CD4-positive, alpha-beta memory T cell (primary cell): ENCODE measurements around the gene ABHD1. TPM values are rescaled to one million over a fixed set of nuclear protein-coding genes. Genes with fewer than 3 reads are reported as not detected.

Experiments used
- CTCF ChIA-PET: fragments of 350-600 bp; sonication (Branson Sonifier 250); formaldehyde crosslinking; loops from one replicate; lab custom pipeline; 2021; ENCODE audit warnings: inconsistent platforms; ENCODE audit not compliant: partially characterized antibody; lab: Charles Lee
- POLR2A ChIA-PET: fragments of 350-600 bp; sonication (Branson Sonifier 250); formaldehyde crosslinking; loops from one replicate; lab custom pipeline; 2021; ENCODE audit not compliant: partially characterized antibody; lab: Charles Lee
- DNase-seq, 5 donors: peaks; one replicate each; pipeline versions ENCODE4 v3.0.0 to v3.0.0-alpha.2; 2020 to 2022; ENCODE audit warnings: mixed read lengths in 1 of 5
- H3K27ac ChIP-seq: one replicate; pipeline ENCODE4 v1.7.0; 2013; ENCODE audit warnings: low read depth, low read length
- H3K27me3 ChIP-seq: 2 replicates; pipeline ENCODE4 v1.7.0; 2013; ENCODE audit warnings: mild to moderate bottlenecking, low read length, moderate library complexity; ENCODE audit not compliant: insufficient read depth
- H3K36me3 ChIP-seq: 2 replicates; pipeline ENCODE4 v1.7.0; 2013; ENCODE audit warnings: mild to moderate bottlenecking, low read length, moderate library complexity; ENCODE audit not compliant: insufficient read depth
- H3K4me1 ChIP-seq: 2 replicates; pipeline ENCODE4 v1.7.0; 2013; ENCODE audit warnings: mild to moderate bottlenecking, low read length, moderate library complexity; ENCODE audit not compliant: insufficient read depth
- H3K4me3 ChIP-seq, 2 donors: one replicate each; pipeline ENCODE4 v1.7.0; 2013; ENCODE audit warnings: low read length in 2 of 2, mild to moderate bottlenecking in 1 of 2
- H3K9me3 ChIP-seq, 2 donors: one replicate each; pipeline ENCODE4 v1.7.0; 2013; ENCODE audit warnings: low read length in 2 of 2, control low read depth in 1 of 2; ENCODE audit not compliant: control insufficient read depth in 1 of 2
- H3K27ac Mint-ChIP-seq, 7 donors: one replicate each; pipeline ENCODE4 v1.8.0; 2020 to 2021; ENCODE audit warnings: mixed read lengths in 7 of 7, mild to moderate bottlenecking in 6 of 7, inconsistent platforms in 3 of 7, moderate library complexity in 3 of 7
- H3K27me3 Mint-ChIP-seq, 2 donors: one replicate each; pipeline ENCODE4 v1.8.0; 2020 to 2021; ENCODE audit warnings: mixed read lengths in 2 of 2
- H3K36me3 Mint-ChIP-seq, 2 donors: one replicate each; pipeline ENCODE4 v1.8.0; 2020 to 2021; ENCODE audit warnings: mixed read lengths in 2 of 2, inconsistent platforms in 1 of 2, mild to moderate bottlenecking in 1 of 2
- H3K4me1 Mint-ChIP-seq, 4 donors: one replicate each; pipeline ENCODE4 v1.8.0; 2020 to 2021; ENCODE audit warnings: mixed read lengths in 4 of 4, mild to moderate bottlenecking in 1 of 4
- H3K4me3 Mint-ChIP-seq, 8 donors: one replicate each; pipeline ENCODE4 v1.8.0; 2020 to 2021; ENCODE audit warnings: mixed read lengths in 8 of 8, mild to moderate bottlenecking in 7 of 8, moderate library complexity in 6 of 8, inconsistent platforms in 3 of 8
- H3K9me3 Mint-ChIP-seq, 8 donors: one replicate each; pipeline ENCODE4 v1.8.0; 2020 to 2021; ENCODE audit warnings: mixed read lengths in 8 of 8, mild to moderate bottlenecking in 5 of 8, inconsistent platforms in 3 of 8, moderate library complexity in 1 of 8
- intact Hi-C: fragments of 100-400 bp; cut with micrococcal nuclease; formaldehyde crosslinking; loops from one replicate; pipeline ENCODE4 v1.15.1; 2023
- polyA plus RNA-seq, 2 donors: library from polyadenylated mRNA; unstranded; fragments of 300-500 nt; fragmentation: Illumina TruSeq; gene quantifications; one replicate each; pipeline ENCODE4 v1.2.3, GENCODE V29; 2021
- total RNA-seq, 2 experiments: library from RNA; stranded (reverse); gene quantifications; one replicate each; pipeline ENCODE4 v1.2.3, GENCODE V29; 2021

ABHD1 gene
- total and polyA plus RNA-seq, 4 experiments from 2014 or later, result 0.49 to 2.1 (median 1.2) TPM

- Mint-ChIP-seq H3K9me3 (no peaks in the 10 kb centered on the region), H3K36me3 (peaks cover 0 to 2% of the 10 kb centered on the region in 2 donors), H3K4me1 (peaks cover 17 to 45% (median 31%) of the 10 kb centered on the region in 4 donors), H3K4me3 (no peak overlapping the region), H3K27ac (no peak overlapping the region), H3K27me3 (peaks cover 0 to under 1% of the 10 kb centered on the region in 2 donors)
- Histone ChIP-seq H3K36me3 (no peaks in the 10 kb centered on the region), H3K27ac (no peak overlapping the region), H3K9me3 (no peaks in the 10 kb centered on the region), H3K4me3 (no peak overlapping the region), H3K4me1 (peaks cover 41% of the 10 kb centered on the region), H3K27me3 (no peaks in the 10 kb centered on the region)
- intact Hi-C loops, result no loop called here
- DNase-seq, result no peak
- CTCF ChIA-PET, result interaction anchor here (1.5 to 8.4 kb wide), 3 partner anchors 10 to 32 kb away, joined by 5 to 46 read pairs (median 7); partner anchors contain the start of genes AGBL5 and OST4
- POLR2A ChIA-PET, result interaction anchor here (0.6 to 18.9 kb wide), 7 partner anchors 11 to 346 kb away, joined by 3 to 402 read pairs (median 5); partner anchors contain the start of genes AGBL5, ATRAID, NRBP1 and OST4
Observed at GRCh38 chr2:27082773-27083409, 40.7 kb upstream of the ABHD1 start.

DNA sequence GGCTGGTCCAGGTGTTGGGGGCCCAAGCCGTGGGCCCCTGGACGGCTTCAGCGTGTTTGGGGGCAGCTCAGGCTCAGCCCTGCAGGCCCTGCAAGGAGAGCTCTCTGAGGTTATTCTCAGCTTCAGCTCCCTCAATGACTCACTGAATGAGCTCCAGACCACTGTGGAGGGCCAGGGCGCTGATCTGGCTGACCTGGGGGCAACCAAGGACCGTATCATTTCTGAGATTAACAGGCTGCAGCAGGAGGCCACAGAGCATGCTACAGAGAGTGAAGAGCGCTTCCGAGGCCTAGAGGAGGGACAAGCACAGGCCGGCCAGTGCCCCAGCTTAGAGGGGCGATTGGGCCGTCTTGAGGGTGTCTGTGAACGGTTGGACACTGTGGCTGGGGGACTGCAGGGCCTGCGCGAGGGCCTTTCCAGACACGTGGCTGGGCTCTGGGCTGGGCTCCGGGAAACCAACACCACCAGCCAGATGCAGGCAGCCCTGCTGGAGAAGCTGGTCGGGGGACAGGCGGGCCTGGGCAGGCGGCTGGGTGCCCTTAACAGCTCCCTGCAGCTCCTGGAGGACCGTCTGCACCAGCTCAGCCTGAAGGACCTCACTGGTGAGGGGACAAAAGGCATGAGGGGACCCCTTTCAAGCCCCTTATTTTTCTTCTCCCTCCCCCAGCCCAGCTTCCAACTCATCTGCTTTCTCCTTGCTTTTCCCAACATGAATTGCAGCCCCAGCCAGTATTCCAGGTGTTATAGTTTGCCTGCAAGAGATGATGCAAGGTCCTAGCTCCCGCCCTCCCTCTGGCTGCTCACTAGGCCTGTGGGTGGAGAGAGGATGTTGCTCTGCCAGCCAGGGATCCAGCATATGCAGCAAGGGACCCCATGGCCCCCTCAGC, 40.0 kb upstream of the ABHD1 start:
- H3K4me1 Mint-ChIP-seq, result peaks cover 16 to 44% (median 31%) of the 10 kb centered on the region in 4 donors
- intact Hi-C loops, result no loop called here
- Histone ChIP-seq H3K36me3 (no peaks in the 10 kb centered on the region), H3K4me3 (no peak overlapping the region), H3K27me3 (no peaks in the 10 kb centered on the region), H3K4me1 (peaks cover 41% of the 10 kb centered on the region), H3K27ac (no peak overlapping the region), H3K9me3 (no peaks in the 10 kb centered on the region)
- ChIA-PET CTCF (interaction anchor here (1.5 to 8.4 kb wide), 3 partner anchors 11 to 33 kb away, joined by 5 to 46 read pairs (median 7); partner anchors contain the start of genes AGBL5 and OST4), POLR2A (interaction anchor here (0.7 to 18.9 kb wide), 5 partner anchors 12 to 345 kb away, joined by 3 to 402 read pairs (median 4); partner anchors contain the start of genes AGBL5, NRBP1 and OST4)
- peak overlapping the region in 5 of 7 donors; percentile 66 to 89 (median 85) for H3K27ac Mint-ChIP-seq
- H3K36me3 Mint-ChIP-seq, result peaks cover 0 to 2% of the 10 kb centered on the region in 2 donors
- H3K27me3 Mint-ChIP-seq, result no peaks in the 10 kb centered on the region
- H3K4me3 Mint-ChIP-seq, result peak overlapping the region in 2 of 8 donors; percentile 58 to 61
- no peaks in the 10 kb centered on the region for H3K9me3 Mint-ChIP-seq
- DNase-seq, result no peak

- H3K4me1 Mint-ChIP-seq, result peaks cover 16 to 44% (median 31%) of the 10 kb centered on the region in 4 donors
- Histone ChIP-seq H3K27ac (no peak overlapping the region), H3K36me3 (no peaks in the 10 kb centered on the region), H3K4me1 (peaks cover 41% of the 10 kb centered on the region), H3K4me3 (no peak overlapping the region), H3K27me3 (no peaks in the 10 kb centered on the region), H3K9me3 (no peaks in the 10 kb centered on the region)
- H3K36me3 Mint-ChIP-seq, result peaks cover 0 to 2% of the 10 kb centered on the region in 2 donors
- H3K27ac Mint-ChIP-seq, result peak overlapping the region in 5 of 7 donors; percentile 8 to 89 (median 85)
- no peaks in the 10 kb centered on the region for H3K9me3 Mint-ChIP-seq
- peak overlapping the region in 6 of 8 donors; percentile 8 to 77 (median 55) for H3K4me3 Mint-ChIP-seq
- intact Hi-C loops, result loop anchor here (5.0 kb wide), 1 partner anchor 343 kb away; the partner anchor contains the start of gene NRBP1
- DNase-seq, result no peak
- no peaks in the 10 kb centered on the region for H3K27me3 Mint-ChIP-seq
- ChIA-PET POLR2A (interaction anchor here (0.8 to 18.9 kb wide), 7 partner anchors 13 to 128 kb away, joined by 3 to 402 read pairs (median 5); partner anchors contain the start of genes AGBL5, ATRAID, OST4 and SLC5A6), CTCF (interaction anchor here (2.9 to 8.4 kb wide), 2 partner anchors 12 to 33 kb away, joined by 7 to 46 read pairs; partner anchors contain the start of genes AGBL5 and OST4)
Observed at GRCh38 chr2:27084297-27085061, 39.1 kb upstream of the ABHD1 start.

DNA sequence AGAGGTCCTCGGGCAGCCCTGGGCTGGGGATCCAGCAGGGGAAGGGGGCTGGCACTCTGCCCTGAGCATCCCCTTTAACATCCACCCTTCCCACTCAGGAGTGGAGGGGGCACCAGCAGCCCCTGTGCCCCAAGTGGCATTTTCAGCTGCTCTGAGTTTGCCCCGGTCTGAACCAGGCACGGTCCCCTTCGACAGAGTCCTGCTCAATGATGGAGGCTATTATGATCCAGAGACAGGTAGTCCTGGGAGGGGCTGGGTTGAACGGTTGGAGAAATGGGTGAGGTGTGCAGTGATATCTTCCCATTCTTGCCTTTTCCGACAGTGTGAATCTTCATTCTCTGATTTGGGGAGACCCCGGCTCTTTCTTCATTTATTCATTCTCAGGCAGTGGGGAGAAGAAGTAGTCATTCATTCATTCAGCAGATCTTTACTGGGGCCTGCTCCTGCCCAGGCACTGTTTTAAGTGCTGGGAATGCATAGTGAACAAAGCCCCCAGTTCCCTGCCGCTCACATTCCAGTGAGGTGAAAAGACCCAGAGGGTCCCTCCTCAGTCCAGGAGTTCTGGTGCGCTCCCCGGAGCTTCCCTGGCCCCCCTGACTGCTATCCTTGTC, 38.4 kb upstream of the ABHD1 start:
- peak overlapping the region; percentile 80 for H3K27ac ChIP-seq
- no peaks in the 10 kb centered on the region for H3K9me3 ChIP-seq
- intact Hi-C loops, result loop anchor here (5.0 kb wide), 1 partner anchor 342 kb away; the partner anchor contains the start of gene NRBP1
- Mint-ChIP-seq H3K4me1 (peaks cover 15 to 44% (median 29%) of the 10 kb centered on the region in 4 donors), H3K36me3 (peaks cover 0 to 2% of the 10 kb centered on the region in 2 donors), H3K4me3 (peak overlapping the region; percentile 60 to 90 (median 65)), H3K27me3 (no peaks in the 10 kb centered on the region), H3K9me3 (no peaks in the 10 kb centered on the region), H3K27ac (peak overlapping the region; percentile 6 to 88 (median 72))
- ChIA-PET CTCF (interaction anchor here (0.6 to 8.4 kb wide), 3 partner anchors 12 to 123 kb away, joined by 3 to 46 read pairs (median 4); partner anchors contain the start of gene OST4), POLR2A (interaction anchor here (0.6 to 8.8 kb wide), 15 partner anchors 11 to 132 kb away, joined by 3 to 187 read pairs (median 4); partner anchors contain the start of genes AGBL5, ATRAID, OST4 and PREB)
- peaks cover 41% of the 10 kb centered on the region for H3K4me1 ChIP-seq
- H3K4me3 ChIP-seq, result peak overlapping the region; percentile 11 to 75
- no peak for DNase-seq
- H3K27me3 ChIP-seq, result no peaks in the 10 kb centered on the region
- no peaks in the 10 kb centered on the region for H3K36me3 ChIP-seq

DNA sequence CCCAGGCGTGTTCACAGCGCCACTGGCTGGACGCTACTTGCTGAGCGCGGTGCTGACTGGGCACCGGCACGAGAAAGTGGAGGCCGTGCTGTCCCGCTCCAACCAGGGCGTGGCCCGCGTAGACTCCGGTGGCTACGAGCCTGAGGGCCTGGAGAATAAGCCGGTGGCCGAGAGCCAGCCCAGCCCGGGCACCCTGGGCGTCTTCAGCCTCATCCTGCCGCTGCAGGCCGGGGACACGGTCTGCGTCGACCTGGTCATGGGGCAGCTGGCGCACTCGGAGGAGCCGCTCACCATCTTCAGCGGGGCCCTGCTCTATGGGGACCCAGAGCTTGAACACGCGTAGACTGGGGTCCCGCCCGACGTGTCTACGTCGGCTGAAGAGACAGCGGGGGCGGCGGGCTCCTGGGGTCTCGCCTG, 37.9 kb upstream of the ABHD1 start:
- Mint-ChIP-seq H3K4me3 (peak overlapping the region; percentile 60 to 90 (median 65)), H3K4me1 (peaks cover 13 to 42% (median 26%) of the 10 kb centered on the region in 4 donors), H3K27me3 (no peaks in the 10 kb centered on the region), H3K27ac (peak overlapping the region in 5 of 7 donors; percentile 4 to 88 (median 77)), H3K9me3 (no peaks in the 10 kb centered on the region), H3K36me3 (peaks cover 0 to 2% of the 10 kb centered on the region in 2 donors)
- ChIA-PET POLR2A (interaction anchor here (0.6 to 8.8 kb wide), 14 partner anchors 10 to 131 kb away, joined by 3 to 187 read pairs (median 4); partner anchors contain the start of genes AGBL5, ATRAID, OST4 and PREB), CTCF (interaction anchor here (0.6 to 8.4 kb wide), 3 partner anchors 13 to 124 kb away, joined by 3 to 46 read pairs (median 4); partner anchors contain the start of gene OST4)
- H3K27ac ChIP-seq, result peak overlapping the region; percentile 80
- no peaks in the 10 kb centered on the region for H3K36me3 ChIP-seq
- peaks cover 38% of the 10 kb centered on the region for H3K4me1 ChIP-seq
- intact Hi-C loops, result loop anchor here (1.0 to 5.0 kb wide), 6 partner anchors 14 to 342 kb away; partner anchors contain the start of genes ATRAID, NRBP1, OST4 and PREB
- DNase-seq, result peak in 1 of 5 donors; percentile 17
- peak overlapping the region; percentile 11 to 75 for H3K4me3 ChIP-seq
- no peaks in the 10 kb centered on the region for H3K9me3 ChIP-seq
- no peaks in the 10 kb centered on the region for H3K27me3 ChIP-seq
